HG02884 (cell line): ENCODE data around the gene SLC2A9.

ENCODE experiments used
- ATAC-seq: cut with Tn5 transposase; IDR thresholded peaks from one replicate; pipeline ENCODE4 v1.9.1; 2021; ENCODE audit warnings: mild to moderate bottlenecking, moderate library complexity; ENCODE audit not compliant: unreplicated experiment

Gene SLC2A9

GRCh38 chr4:9969526-9970398 is 51.5 kb downstream of the SLC2A9 start:
- peak; percentile 16 for ATAC-seq

- no peak for ATAC-seq
These were observed 52.8 kb downstream of the SLC2A9 start for GRCh38 chr4:9968472-9968871.

- no peak for ATAC-seq
These were observed 56.4 kb downstream of the SLC2A9 start for GRCh38 chr4:9964879-9965278.

- no peak for ATAC-seq
These were observed 58.0 kb downstream of the SLC2A9 start for GRCh38 chr4:9963328-9963727.

GRCh38 chr4:9962611-9963314 is 58.5 kb downstream of the SLC2A9 start:
- no peak for ATAC-seq

- no peak for ATAC-seq
These were observed 66.8 kb downstream of the SLC2A9 start for GRCh38 chr4:9954468-9954867.

- ATAC-seq = no peak
These were observed 68.2 kb downstream of the SLC2A9 start for GRCh38 chr4:9953089-9953488.

- ATAC-seq = no peak
These were observed 68.8 kb downstream of the SLC2A9 start for GRCh38 chr4:9952415-9952950.

- no peak for ATAC-seq
These were observed 71.7 kb downstream of the SLC2A9 start for GRCh38 chr4:9949573-9949972.

- no peak for ATAC-seq
These were observed 73.9 kb downstream of the SLC2A9 start for GRCh38 chr4:9947168-9948062.

- no peak for ATAC-seq
These were observed 75.1 kb downstream of the SLC2A9 start for GRCh38 chr4:9946170-9946569.

GRCh38 chr4:9944431-9945425 is 76.6 kb downstream of the SLC2A9 start:
- ATAC-seq = no peak

- ATAC-seq = no peak
These were observed 77.5 kb downstream of the SLC2A9 start for GRCh38 chr4:9943761-9944160.

- ATAC-seq = no peak
These were observed 78.2 kb downstream of the SLC2A9 start for GRCh38 chr4:9942921-9943600.

GRCh38 chr4:9942139-9942538 is 79.2 kb downstream of the SLC2A9 start:
- no peak for ATAC-seq

- no peak for ATAC-seq
These were observed 81.3 kb downstream of the SLC2A9 start for GRCh38 chr4:9940041-9940440.

GRCh38 chr4:9938933-9939332 is 82.4 kb downstream of the SLC2A9 start:
- no peak for ATAC-seq

GRCh38 chr4:9937078-9937477 is 84.2 kb downstream of the SLC2A9 start:
- no peak for ATAC-seq

GRCh38 chr4:9936129-9936644 is 85.1 kb downstream of the SLC2A9 start:
- no peak for ATAC-seq
